Measurements from ENCODE around the gene DCN. TPM values are rescaled to one million over a fixed set of nuclear protein-coding genes. Genes with fewer than 3 reads are reported as not detected.

Gene DCN
- total RNA-seq, 1 experiment from 2014 or later, result 0.95 TPM

GRCh38 chr12:91138337-91138920 is 44.2 kb downstream of the DCN start:
- Mint-ChIP-seq H3K4me3 (ENCODE audit: unreplicated experiment) (no peak overlapping the region), H3K27ac (ENCODE audit: unreplicated experiment) (no peak overlapping the region), H3K4me1 (ENCODE audit: low read depth, unreplicated experiment) (peaks cover 9% of the 10 kb centered on the region), H3K9me3 (ENCODE audit: unreplicated experiment) (no peaks in the 10 kb centered on the region), H3K27me3 (ENCODE audit: insufficient read depth, unreplicated experiment) (no peaks in the 10 kb centered on the region), H3K36me3 (ENCODE audit: insufficient read depth, unreplicated experiment) (no peaks in the 10 kb centered on the region)
- TF ChIP-seq CTCF (IDR thresholded peaks at IDR 0.05; ENCODE audit: insufficient read depth in 1 of 2, low read depth in 1 of 2, low read length in 1 of 2, severe bottlenecking in 1 of 2, unreplicated experiment in 1 of 2), result no peak
- no peaks in the 10 kb centered on the region for H3K9me3 ChIP-seq
- peaks cover 6% of the 10 kb centered on the region; the same call in 1 of the 2 replicates for H3K4me1 ChIP-seq
- H3K4me3 ChIP-seq (ENCODE audit: low read depth, low read length), result no peak overlapping the region
- ChIA-PET POLR2A (no interaction called here), CTCF (no interaction called here)
- H3K27me3 ChIP-seq (replicated peaks; ENCODE audit: control insufficient read depth, insufficient read depth, low read length), result no peaks in the 10 kb centered on the region
- intact Hi-C loops (cut with micrococcal nuclease; ENCODE audit: unreplicated experiment), result no loop called here
- BruUV-seq (replicated peaks), result no TSS peak
- peak in 1 of 2 experiments; percentile 3 for DNase-seq
- no peaks in the 10 kb centered on the region for H3K36me3 ChIP-seq (ENCODE audit: control insufficient read depth, insufficient read depth, low read length)

- H3K36me3 ChIP-seq (ENCODE audit: control insufficient read depth, insufficient read depth, low read length), result no peaks in the 10 kb centered on the region
- H3K9me3 Mint-ChIP-seq (ENCODE audit: unreplicated experiment), result no peaks in the 10 kb centered on the region
- peaks cover 2% of the 10 kb centered on the region; the same call in 1 of the 2 replicates for H3K4me1 ChIP-seq
- no peak overlapping the region for H3K4me3 ChIP-seq (ENCODE audit: low read depth, low read length)
- H3K4me1 Mint-ChIP-seq (ENCODE audit: low read depth, unreplicated experiment), result peaks cover 5% of the 10 kb centered on the region
- H3K9me3 ChIP-seq, result no peaks in the 10 kb centered on the region
- H3K27me3 ChIP-seq (replicated peaks; ENCODE audit: control insufficient read depth, insufficient read depth, low read length), result no peaks in the 10 kb centered on the region
- no peaks in the 10 kb centered on the region for H3K36me3 Mint-ChIP-seq (ENCODE audit: insufficient read depth, unreplicated experiment)
- no peak overlapping the region for H3K27ac Mint-ChIP-seq (ENCODE audit: unreplicated experiment)
- intact Hi-C loops (cut with micrococcal nuclease; ENCODE audit: unreplicated experiment), result no loop called here
- no peak for DNase-seq
- TF ChIP-seq CTCF (IDR thresholded peaks at IDR 0.05; ENCODE audit: insufficient read depth in 1 of 2, low read depth in 1 of 2, low read length in 1 of 2, severe bottlenecking in 1 of 2, unreplicated experiment in 1 of 2), result no peak
- no peaks in the 10 kb centered on the region for H3K27me3 Mint-ChIP-seq (ENCODE audit: insufficient read depth, unreplicated experiment)
- H3K4me3 Mint-ChIP-seq (ENCODE audit: unreplicated experiment), result no peak overlapping the region
- ChIA-PET CTCF (no interaction called here), POLR2A (no interaction called here)
- BruUV-seq (replicated peaks), result no TSS peak
These were observed 48.7 kb downstream of the DCN start for GRCh38 chr12:91133871-91134270.

- Histone ChIP-seq H3K27me3 (replicated peaks; ENCODE audit: control insufficient read depth, insufficient read depth, low read length) (no peaks in the 10 kb centered on the region), H3K9me3 (no peaks in the 10 kb centered on the region), H3K4me1 (peaks cover 12% of the 10 kb centered on the region; the same call in 1 of the 2 replicates), H3K36me3 (ENCODE audit: control insufficient read depth, insufficient read depth, low read length) (no peaks in the 10 kb centered on the region), H3K4me3 (ENCODE audit: low read depth, low read length) (no peak overlapping the region)
- POLR2A ChIA-PET, result no interaction called here
- Mint-ChIP-seq H3K4me1 (ENCODE audit: low read depth, unreplicated experiment) (peaks cover 8% of the 10 kb centered on the region), H3K4me3 (ENCODE audit: unreplicated experiment) (no peak overlapping the region), H3K27ac (ENCODE audit: unreplicated experiment) (no peak overlapping the region), H3K27me3 (ENCODE audit: insufficient read depth, unreplicated experiment) (no peaks in the 10 kb centered on the region), H3K9me3 (ENCODE audit: unreplicated experiment) (no peaks in the 10 kb centered on the region), H3K36me3 (ENCODE audit: insufficient read depth, unreplicated experiment) (no peaks in the 10 kb centered on the region)
- no peak for DNase-seq
- no peak for TF ChIP-seq CTCF (IDR thresholded peaks at IDR 0.05; ENCODE audit: insufficient read depth in 1 of 2, low read depth in 1 of 2, low read length in 1 of 2, severe bottlenecking in 1 of 2, unreplicated experiment in 1 of 2)
- no TSS peak for BruUV-seq (replicated peaks)
- CTCF ChIA-PET, result no interaction called here
- intact Hi-C loops (cut with micrococcal nuclease; ENCODE audit: unreplicated experiment), result no loop called here
These were observed 52.8 kb downstream of the DCN start for GRCh38 chr12:91129662-91130362.

Measured in Caco-2 (cell line).